GM12878 (cell line): Measurements from ENCODE around the gene SMARCAL1. TPM values are rescaled to one million over a fixed set of nuclear protein-coding genes. Genes with fewer than 3 reads are reported as not detected.

ENCODE experiments used
- ATAC-seq: fragments of 200-7000 bp; cut with Tn5 transposase; 3 replicates; pipeline ENCODE4 v1.9.1; 2020; ENCODE audit warnings: mild to moderate bottlenecking, moderate library complexity
- BruUV-seq: library from RNA; stranded (reverse); fragments of 400-500 nt; replicated peaks from 2 replicates; lab custom pipeline; 2021; lab: Mats Ljungman, UMichigan
- CTCF ChIA-PET: fragments of 300-600 bp; sonication (Branson Sonifier 250); formaldehyde crosslinking; extraction: SDS; loops from one replicate; lab custom pipeline; 2021; ENCODE audit warnings: inconsistent platforms; lab: Yijun Ruan, JAX
- POLR2A ChIA-PET: fragments of 350-600 bp; formaldehyde crosslinking; extraction: SDS; loops from one replicate; lab custom pipeline; 2021; ENCODE audit warnings: inconsistent platforms; lab: Charles Lee
- RAD21 ChIA-PET: fragments of 300-600 bp; sonication (Branson Sonifier 250); formaldehyde crosslinking; loops from one replicate; lab custom pipeline; 2023; ENCODE audit warnings: antibody characterized with exemption; ENCODE audit not compliant: unreplicated experiment; lab: Charles Lee
- SMC1A ChIA-PET: fragments of 300-600 bp; sonication (Branson Sonifier 250); formaldehyde crosslinking; loops from one replicate; lab custom pipeline; 2023; ENCODE audit not compliant: unreplicated experiment, uncharacterized antibody; lab: Charles Lee
- DNase-seq: peaks from one replicate; pipeline ENCODE4 v3.0.0-alpha.2; 2011; ENCODE audit warnings: low read depth, low spot score
- FAIRE-seq: peaks from 3 replicates; lab custom pipeline; 2011; peaks lifted over from hg19 to GRCh38; lab: Jason Lieb, UNC
- H2AFZ ChIP-seq: 2 replicates; pipeline ENCODE4 v1.6.0; 2011; ENCODE audit warnings: low read depth, low read length, control low read depth; ENCODE audit not compliant: control insufficient read depth
- H3K27ac ChIP-seq: 2 replicates; pipeline ENCODE4 v1.5.1; 2011; ENCODE audit warnings: control low read depth; ENCODE audit not compliant: control insufficient read depth, insufficient read depth
- H3K27me3 ChIP-seq, 2 experiments: replicated peaks in 1 of 2; 2 replicates each; pipeline versions ENCODE4 v1.6.0 to v1.6.1; 2011; ENCODE audit warnings: low read length in 1 of 2; ENCODE audit not compliant: control insufficient read depth in 2 of 2, insufficient read depth in 2 of 2
- H3K36me3 ChIP-seq, 2 experiments: 2 replicates each; pipeline ENCODE4 v1.5.1; 2011; ENCODE audit warnings: low read length in 1 of 2; ENCODE audit not compliant: control insufficient read depth in 2 of 2, insufficient read depth in 2 of 2
- H3K4me1 ChIP-seq: 2 replicates; pipeline ENCODE4 v1.6.1; 2011; ENCODE audit warnings: mild to moderate bottlenecking, low read length, moderate library complexity, mixed read lengths; ENCODE audit not compliant: control insufficient read depth, insufficient read depth
- H3K4me2 ChIP-seq: 2 replicates; pipeline ENCODE4 v1.6.0; 2011; ENCODE audit warnings: control low read depth; ENCODE audit not compliant: control insufficient read depth, insufficient read depth
- H3K4me3 ChIP-seq: fragments of 200-600 bp; sonication (generic); 2 replicates; pipeline ENCODE4 v1.5.1; 2016
- H3K79me2 ChIP-seq: 2 replicates; pipeline ENCODE4 v1.6.0; 2011; ENCODE audit warnings: low read length; ENCODE audit not compliant: control insufficient read depth, insufficient read depth
- H3K9ac ChIP-seq: 2 replicates; pipeline ENCODE4 v1.8.0; 2011; ENCODE audit warnings: low read length, control low read depth, mixed read lengths; ENCODE audit not compliant: control insufficient read depth, insufficient read depth
- H3K9me3 ChIP-seq: replicated peaks from 3 replicates; pipeline ENCODE4 v1.5.1; 2011; ENCODE audit warnings: mild to moderate bottlenecking, low read length; ENCODE audit not compliant: control insufficient read depth, insufficient read depth
- H4K20me1 ChIP-seq: 2 replicates; pipeline ENCODE4 v1.6.0; 2011; ENCODE audit not compliant: control insufficient read depth, insufficient read depth
- KDM1A ChIP-seq: fragments of 200-600 bp; sonication (generic); IDR thresholded peaks from 2 replicates; pipeline ENCODE4 v1.6.1; 2016; ENCODE audit warnings: borderline replicate concordance
- MTA2 ChIP-seq: fragments of 450-650 bp; IDR thresholded peaks from 2 replicates; pipeline ENCODE4 v1.6.1; 2016; ENCODE audit warnings: low read depth, mild to moderate bottlenecking, moderate library complexity
- WGBS: methylation state at CpG from one replicate; pipeline ENCODE4 v1.1.6; 2016; ENCODE audit warnings: low lambda C conversion rate; ENCODE audit not compliant: insufficient replicate concordance, insufficient coverage; ENCODE audit errors: missing lambda C conversion rate; 5-methylcytosine and 5-hydroxymethylcytosine counted together
- in situ Hi-C: fragments of 300-500 bp; cut with MboI; formaldehyde crosslinking; loops from 9 replicates; pipeline ENCODE4 v1.14.3; 2018; ENCODE audit warnings: mixed read lengths
- intact Hi-C: fragments of 100-400 bp; cut with micrococcal nuclease; formaldehyde crosslinking; loops from one replicate; pipeline ENCODE4 v1.14.2; 2022; ENCODE audit not compliant: unreplicated experiment
- polyA plus RNA-seq, 11 experiments: library from polyadenylated mRNA; depleted of rRNA in 4 of 11; unstranded in 6 of 11; stranded (reverse) in 5 of 11; fragments of >200 nt; fragmentation: Nextera tagmentation in 4 of 11; fragmentation: Illumina TruSeq in 1 of 11; extraction: Ambion mirVana in 4 of 11; extraction: Trizol in 1 of 11; gene quantifications; 1 replicate in 1 of 11; 2 replicates in 10 of 11; pipeline versions ENCODE4 v1.2.1 to v1.2.3, GENCODE V29; 2011 to 2016; ENCODE audit warnings: inconsistent platforms in 2 of 11, missing spikeins in 2 of 11, low read depth in 1 of 11
- total RNA-seq, 4 experiments: library from RNA; depleted of rRNA in 3 of 4; stranded (reverse); fragments of >200 nt in 3 of 4; fragmentation: Illumina TruSeq in 1 of 4; extraction: Trizol in 1 of 4; gene quantifications; 2 replicates each; pipeline versions ENCODE4 v1.2.1 to v1.2.3, GENCODE V29; 2013 to 2021
- TF ChIP-seq, protein P1 (sequence below): IDR thresholded peaks from 2 replicates; pipeline ENCODE4 v1.6.1; 2011; ENCODE audit warnings: borderline replicate concordance, low read depth, mild to moderate bottlenecking, moderate library complexity, low read length; ENCODE audit not compliant: insufficient read depth, poor library complexity, severe bottlenecking
- TF ChIP-seq, protein P2 (sequence below): IDR thresholded peaks from 2 replicates; pipeline ENCODE4 v1.6.1; 2012; ENCODE audit warnings: low read length, inconsistent platforms

SMARCAL1 gene
- total and polyA plus RNA-seq, 10 of the 15 experiments (the other 5 are each of a cell fraction or from before 2014, with no cell fraction given) = 10.8 to 32.9 (median 21.8) TPM

DNA sequence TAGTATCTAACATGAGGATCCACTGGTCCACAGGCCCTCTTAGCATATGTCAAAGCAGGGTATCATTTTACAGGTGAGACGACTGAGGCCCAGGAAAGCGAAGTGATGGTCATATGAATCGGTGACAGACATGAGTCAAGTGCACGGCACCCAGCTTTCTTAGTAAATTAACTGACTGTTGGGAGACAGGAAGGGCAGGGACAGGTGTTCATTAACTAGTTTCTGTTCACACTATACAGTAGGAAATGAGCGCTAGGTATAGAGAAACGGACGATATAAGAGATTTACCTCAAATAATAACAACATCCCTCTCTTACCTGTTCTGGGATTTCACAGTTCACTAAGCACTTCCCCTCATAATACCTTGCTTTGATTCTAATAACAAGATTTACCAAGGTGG lies 1.7 kb upstream of the SMARCAL1 start:
- no peak overlapping the region; the same call in 1 of the 2 replicates for H2AFZ ChIP-seq

DNA sequence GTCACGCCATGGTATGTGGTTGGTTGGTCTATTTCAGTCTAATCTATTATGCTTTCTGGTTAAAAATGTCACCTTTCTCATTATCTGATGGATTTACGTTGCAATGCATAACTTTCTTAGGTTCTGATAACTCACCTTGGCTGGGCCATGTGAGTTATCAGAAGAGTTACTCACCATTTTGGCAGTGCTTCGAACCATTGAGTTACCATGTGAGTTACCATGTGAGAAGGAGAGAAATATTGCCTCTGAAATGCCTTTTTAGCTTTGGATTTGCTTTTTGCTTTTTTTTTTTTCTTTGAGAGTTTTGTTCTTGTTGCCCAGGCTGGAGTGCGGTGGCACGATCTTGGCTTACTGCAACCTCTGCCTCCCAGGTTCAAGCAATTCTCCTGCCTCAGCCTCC lies 1.6 kb downstream of the SMARCAL1 start:
- CTCF ChIA-PET = interaction anchor here (1.3 to 5.7 kb wide), 4 partner anchors 9 to 225 kb away, joined by 3 to 56 read pairs (median 6); partner anchors contain the start of gene RPL37A
- no peak overlapping the region for H3K4me2 ChIP-seq

More for the DNA sequence above, 1.7 kb upstream of the SMARCAL1 start:
- Histone ChIP-seq H3K4me1 (no peaks in the 10 kb centered on the region), H3K79me2 (peaks cover 8% of the 10 kb centered on the region), H3K27ac (no peak overlapping the region), H3K36me3 (no peaks in the 10 kb centered on the region; a peak in 2 of 4 replicates), H3K9ac (no peak overlapping the region), H3K27me3 (no peaks in the 10 kb centered on the region; a peak in 1 of 4 replicates), H3K4me2 (no peak overlapping the region), H4K20me1 (no peaks in the 10 kb centered on the region), H3K4me3 (no peak overlapping the region), H3K9me3 (no peaks in the 10 kb centered on the region)
- no TSS peak for BruUV-seq
- in situ Hi-C loops = no loop called here
- intact Hi-C loops = loop anchor here (5.0 to 10.0 kb wide), 3 partner anchors 206 to 298 kb away; no protein-coding TSS in a partner anchor
- FAIRE-seq (no peak), ATAC-seq (no peak), DNase-seq (no peak)
- peak; percentile 51 for TF ChIP-seq MTA2
- TF ChIP-seq, protein P1, sequence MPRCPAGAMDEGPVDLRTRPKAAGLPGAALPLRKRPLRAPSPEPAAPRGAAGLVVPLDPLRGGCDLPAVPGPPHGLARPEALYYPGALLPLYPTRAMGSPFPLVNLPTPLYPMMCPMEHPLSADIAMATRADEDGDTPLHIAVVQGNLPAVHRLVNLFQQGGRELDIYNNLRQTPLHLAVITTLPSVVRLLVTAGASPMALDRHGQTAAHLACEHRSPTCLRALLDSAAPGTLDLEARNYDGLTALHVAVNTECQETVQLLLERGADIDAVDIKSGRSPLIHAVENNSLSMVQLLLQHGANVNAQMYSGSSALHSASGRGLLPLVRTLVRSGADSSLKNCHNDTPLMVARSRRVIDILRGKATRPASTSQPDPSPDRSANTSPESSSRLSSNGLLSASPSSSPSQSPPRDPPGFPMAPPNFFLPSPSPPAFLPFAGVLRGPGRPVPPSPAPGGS = no peak
- ChIA-PET POLR2A (interaction anchor here (1.2 to 2.3 kb wide), 2 partner anchors 12 to 87 kb away, joined by 3 to 16 read pairs; partner anchors contain the start of gene RPL37A), RAD21 (interaction anchor here (0.8 to 0.9 kb wide), 3 partner anchors 9 to 301 kb away, joined by 3 read pairs; no protein-coding TSS in a partner anchor), CTCF (interaction anchor here (13.3 kb wide), 1 partner anchor 188 kb away, joined by 116 read pairs; no protein-coding TSS in a partner anchor), SMC1A (interaction anchor here (0.6 to 10.3 kb wide), 7 partner anchors 9 to 329 kb away, joined by 3 to 84 read pairs (median 3); partner anchors contain the start of genes PECR and TMEM169)
- WGBS = 12% methylated on average over 7 of the region's 7 CpGs

More for the DNA sequence above, 1.6 kb downstream of the SMARCAL1 start:
- peaks cover 8% of the 10 kb centered on the region for H3K79me2 ChIP-seq
- no peak for FAIRE-seq
- POLR2A ChIA-PET = no interaction called here
- H3K9me3 ChIP-seq = no peaks in the 10 kb centered on the region
- H3K27ac ChIP-seq = no peak overlapping the region
- no peak overlapping the region for H3K4me3 ChIP-seq
- in situ Hi-C loops = no loop called here
- no peak for DNase-seq
- 95% methylated on average over 3 of the region's 5 CpGs for WGBS
- H2AFZ ChIP-seq = no peak overlapping the region
- H3K27me3 ChIP-seq = no peaks in the 10 kb centered on the region
- ATAC-seq = no peak
- TF ChIP-seq, protein P2, sequence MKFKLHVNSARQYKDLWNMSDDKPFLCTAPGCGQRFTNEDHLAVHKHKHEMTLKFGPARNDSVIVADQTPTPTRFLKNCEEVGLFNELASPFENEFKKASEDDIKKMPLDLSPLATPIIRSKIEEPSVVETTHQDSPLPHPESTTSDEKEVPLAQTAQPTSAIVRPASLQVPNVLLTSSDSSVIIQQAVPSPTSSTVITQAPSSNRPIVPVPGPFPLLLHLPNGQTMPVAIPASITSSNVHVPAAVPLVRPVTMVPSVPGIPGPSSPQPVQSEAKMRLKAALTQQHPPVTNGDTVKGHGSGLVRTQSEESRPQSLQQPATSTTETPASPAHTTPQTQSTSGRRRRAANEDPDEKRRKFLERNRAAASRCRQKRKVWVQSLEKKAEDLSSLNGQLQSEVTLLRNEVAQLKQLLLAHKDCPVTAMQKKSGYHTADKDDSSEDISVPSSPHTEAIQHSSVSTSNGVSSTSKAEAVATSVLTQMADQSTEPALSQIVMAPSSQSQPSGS = no peak
- TF ChIP-seq KDM1A = no peak
- H3K9ac ChIP-seq = no peak overlapping the region
- SMC1A ChIA-PET = interaction anchor here (1.4 to 6.9 kb wide), 3 partner anchors 10 to 85 kb away, joined by 3 to 51 read pairs (median 5); partner anchors contain the start of gene RPL37A
- no peaks in the 10 kb centered on the region; a peak in 2 of 4 replicates for H3K36me3 ChIP-seq
- RAD21 ChIA-PET = interaction anchor here (1.1 kb wide), 1 partner anchor 253 kb away, joined by 3 read pairs; no protein-coding TSS in a partner anchor
- no peaks in the 10 kb centered on the region for H4K20me1 ChIP-seq
- H3K4me1 ChIP-seq = peaks cover 13% of the 10 kb centered on the region
- intact Hi-C loops = loop anchor here (5.0 to 10.0 kb wide), 3 partner anchors 209 to 302 kb away; no protein-coding TSS in a partner anchor
- no TSS peak for BruUV-seq
